Retinal pigment epithelial cell (primary cell): ENCODE measurements around the gene PLPP7.
"Not testable (repeated sequence)": the region's sequence is repeated elsewhere in the genome, so short reads cannot be mapped to it uniquely, and the experiment has no call there.

Experiments
- DNase-seq: peaks from one replicate; pipeline ENCODE4 v3.0.0-alpha.2; 2010; ENCODE audit warnings: low read depth
- H3K4me3 ChIP-seq: 2 replicates; pipeline ENCODE4 v1.5.1; 2011; ENCODE audit warnings: mild to moderate bottlenecking, low read length, control low read depth, moderate library complexity
- TF ChIP-seq, protein P1 (sequence below): conservative IDR thresholded peaks from 2 replicates; pipeline ENCODE4 v1.5.1; 2011; ENCODE audit warnings: low read depth, low read length, control low read depth, inconsistent platforms

The PLPP7 gene

DNA sequence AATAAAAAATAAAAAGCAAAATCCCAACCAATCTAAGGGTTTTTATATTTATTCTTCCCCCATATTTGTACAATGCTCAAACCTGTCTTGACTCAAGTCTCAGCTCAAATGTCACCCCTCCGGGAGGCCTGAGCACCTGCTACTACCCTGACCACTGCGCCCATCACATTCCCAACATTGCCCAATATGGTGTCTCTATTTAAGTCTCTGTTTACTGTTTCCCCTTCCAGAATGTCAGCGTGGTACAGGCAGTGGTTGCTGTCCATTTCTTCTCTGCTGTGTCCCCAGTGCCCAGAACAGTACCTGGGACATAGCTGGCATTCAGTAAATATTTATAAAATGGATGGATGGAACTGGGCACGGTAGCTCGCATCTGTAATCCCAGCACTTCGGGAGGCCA is 57.0 kb downstream of the PLPP7 start:
- H3K4me3 ChIP-seq = no peak overlapping the region
- TF ChIP-seq, protein P1, sequence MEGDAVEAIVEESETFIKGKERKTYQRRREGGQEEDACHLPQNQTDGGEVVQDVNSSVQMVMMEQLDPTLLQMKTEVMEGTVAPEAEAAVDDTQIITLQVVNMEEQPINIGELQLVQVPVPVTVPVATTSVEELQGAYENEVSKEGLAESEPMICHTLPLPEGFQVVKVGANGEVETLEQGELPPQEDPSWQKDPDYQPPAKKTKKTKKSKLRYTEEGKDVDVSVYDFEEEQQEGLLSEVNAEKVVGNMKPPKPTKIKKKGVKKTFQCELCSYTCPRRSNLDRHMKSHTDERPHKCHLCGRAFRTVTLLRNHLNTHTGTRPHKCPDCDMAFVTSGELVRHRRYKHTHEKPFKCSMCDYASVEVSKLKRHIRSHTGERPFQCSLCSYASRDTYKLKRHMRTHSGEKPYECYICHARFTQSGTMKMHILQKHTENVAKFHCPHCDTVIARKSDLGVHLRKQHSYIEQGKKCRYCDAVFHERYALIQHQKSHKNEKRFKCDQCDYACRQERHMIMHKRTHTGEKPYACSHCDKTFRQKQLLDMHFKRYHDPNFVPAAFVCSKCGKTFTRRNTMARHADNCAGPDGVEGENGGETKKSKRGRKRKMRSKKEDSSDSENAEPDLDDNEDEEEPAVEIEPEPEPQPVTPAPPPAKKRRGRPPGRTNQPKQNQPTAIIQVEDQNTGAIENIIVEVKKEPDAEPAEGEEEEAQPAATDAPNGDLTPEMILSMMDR = no peak
- no peak for DNase-seq

DNA sequence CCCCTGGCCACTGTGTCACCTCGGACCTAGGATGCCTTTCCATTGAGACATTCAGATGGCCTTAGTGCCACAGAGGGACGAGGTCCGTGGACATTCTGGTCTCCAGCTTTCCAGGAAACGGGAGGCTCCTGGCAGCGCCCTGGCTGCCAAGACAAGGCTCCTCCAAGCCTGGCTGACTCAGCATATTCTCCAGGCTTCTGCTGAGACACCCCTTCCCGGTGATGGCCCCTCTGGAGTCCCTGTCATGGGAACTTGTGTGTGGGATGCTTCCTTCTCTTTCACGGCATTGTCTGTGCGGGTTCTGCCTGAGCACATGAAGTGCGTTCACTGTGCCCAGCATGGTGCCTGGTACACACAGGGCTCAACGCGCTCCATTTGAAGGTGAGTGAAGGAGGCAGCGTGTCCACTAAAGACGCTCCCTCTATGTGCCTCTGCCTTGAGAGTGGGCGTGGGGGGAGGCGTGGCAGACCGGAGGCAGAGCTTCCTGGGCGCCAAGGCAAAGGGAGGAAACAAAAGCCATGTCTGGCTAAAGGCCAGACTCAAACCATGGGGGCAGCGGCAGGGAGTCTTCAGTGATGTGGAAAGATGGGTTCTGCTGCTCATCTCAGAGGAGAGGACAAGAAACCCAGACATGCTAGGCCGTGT is 58.0 kb downstream of the PLPP7 start:
- DNase-seq = no peak
- no peak overlapping the region for H3K4me3 ChIP-seq
- TF ChIP-seq, protein P1 = no peak

DNA sequence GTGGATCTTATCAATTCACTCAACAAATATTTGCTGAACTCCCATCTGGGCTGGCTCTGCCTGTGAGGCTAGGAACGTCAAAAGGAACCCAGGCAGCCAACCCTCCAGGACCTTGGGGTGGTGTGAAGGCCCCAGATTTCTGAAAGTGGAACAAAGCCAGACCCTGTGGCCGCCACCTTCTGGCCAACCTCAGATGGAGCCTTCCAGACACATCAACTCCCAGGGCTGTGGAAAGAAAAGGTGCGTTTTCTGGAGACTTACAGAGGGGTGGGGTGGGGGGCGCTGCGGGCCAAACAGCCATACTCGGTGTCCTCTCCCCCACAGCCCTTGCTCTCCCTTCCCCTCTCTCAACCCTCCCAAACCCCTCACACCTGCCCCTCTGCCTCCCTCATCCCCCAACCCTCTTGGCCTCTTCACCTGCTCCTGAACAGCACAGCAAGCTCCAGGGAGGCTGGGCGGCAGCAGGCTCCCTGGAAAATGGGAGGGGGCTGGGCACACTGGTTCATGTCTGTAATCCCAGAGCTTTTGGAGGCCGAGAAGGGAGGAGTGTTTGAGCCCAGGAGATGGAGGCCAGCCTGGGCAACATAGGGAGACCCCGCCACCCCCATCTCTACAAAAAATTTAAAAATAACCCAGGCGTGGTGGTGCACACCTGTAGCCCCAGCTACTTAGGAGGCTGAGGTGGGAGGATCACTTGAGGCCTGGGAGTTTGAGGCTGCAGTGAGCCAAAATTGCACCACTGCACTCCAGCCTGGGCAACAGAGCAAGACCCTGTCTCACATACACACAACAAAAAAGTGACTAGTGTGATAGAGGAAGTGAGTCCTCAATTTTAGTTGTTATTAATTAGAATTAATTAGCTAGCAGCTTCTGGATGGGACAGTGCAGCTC is 59.4 kb downstream of the PLPP7 start:
- H3K4me3 ChIP-seq = no peak overlapping the region
- TF ChIP-seq, protein P1 = peak; percentile 41
- DNase-seq = no peak

DNA sequence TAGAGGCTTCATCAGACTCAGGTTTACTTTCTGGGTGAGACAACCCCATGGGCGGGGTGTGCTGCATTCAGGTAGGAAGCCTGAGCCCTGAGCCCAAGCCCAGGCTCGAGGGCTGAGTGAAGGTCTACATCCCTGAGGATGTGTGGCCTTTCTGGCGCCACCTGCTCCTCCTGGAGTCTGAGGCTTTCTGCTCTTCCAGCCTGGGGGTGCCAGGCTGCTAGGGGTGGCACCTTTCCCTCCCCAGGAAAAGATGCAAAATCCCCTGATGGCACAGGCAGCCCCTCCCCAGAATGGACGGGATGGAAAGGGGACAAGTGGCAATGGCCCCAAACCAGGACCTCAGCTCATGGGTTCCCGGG is 60.0 kb downstream of the PLPP7 start:
- no peak overlapping the region for H3K4me3 ChIP-seq
- TF ChIP-seq, protein P1 = no peak
- no peak for DNase-seq

DNA sequence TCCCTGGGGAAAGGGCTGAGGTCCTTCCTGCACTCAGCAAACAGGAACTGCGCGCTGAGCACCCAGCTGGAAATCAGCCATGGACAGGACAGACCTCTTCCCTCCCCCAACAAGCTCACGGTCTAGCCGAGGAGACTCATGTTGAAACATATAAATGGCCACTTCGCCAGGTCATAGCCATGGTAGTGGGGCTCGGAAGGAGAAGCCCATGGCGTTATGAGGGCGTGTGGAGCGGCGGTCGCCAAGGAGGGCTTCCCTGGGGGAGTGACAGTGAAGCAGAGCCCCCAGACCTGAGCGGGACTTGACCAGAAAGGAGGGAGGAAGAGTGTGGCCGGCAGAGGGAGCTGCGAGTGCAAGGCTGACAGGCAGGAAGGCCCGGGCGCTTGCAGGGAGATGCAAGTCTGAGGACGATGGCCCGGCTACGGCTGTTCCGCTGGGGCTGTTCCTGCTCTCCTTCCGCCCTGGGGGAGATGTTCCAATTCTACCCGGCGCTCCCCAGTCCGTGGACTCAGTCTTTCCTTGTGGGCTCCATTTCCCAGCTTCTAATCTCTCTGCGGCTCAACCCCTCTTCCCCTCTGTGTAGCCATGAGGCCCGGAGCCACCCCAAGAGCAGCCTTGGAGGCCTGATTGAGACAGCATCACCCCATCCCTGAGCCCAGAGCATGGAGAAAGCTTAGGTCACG is 60.5 kb downstream of the PLPP7 start:
- DNase-seq = no peak
- peak overlapping the region; percentile 31 for H3K4me3 ChIP-seq
- TF ChIP-seq, protein P1 = peak; percentile 87

DNA sequence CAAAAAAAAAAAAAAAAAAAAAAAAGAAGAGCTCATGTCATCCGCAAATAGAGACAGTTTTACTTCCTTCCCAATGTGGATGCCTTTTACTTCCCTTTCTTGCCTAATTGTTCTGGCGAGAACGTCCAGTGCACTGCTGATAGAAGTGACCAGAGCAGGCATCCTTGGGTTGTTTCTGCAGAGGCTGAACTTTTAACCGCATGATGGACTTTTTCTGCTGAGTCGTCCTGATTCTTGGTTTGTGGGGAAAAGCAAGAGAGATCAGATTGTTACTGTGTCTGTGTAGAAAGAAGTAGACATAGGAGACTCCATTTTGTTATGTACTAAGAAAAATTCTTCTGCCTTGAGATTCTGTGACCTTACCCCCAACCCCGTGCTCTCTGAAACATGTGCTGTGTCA is 67.0 kb downstream of the PLPP7 start:
- DNase-seq = not testable (repeated sequence)

DNA sequence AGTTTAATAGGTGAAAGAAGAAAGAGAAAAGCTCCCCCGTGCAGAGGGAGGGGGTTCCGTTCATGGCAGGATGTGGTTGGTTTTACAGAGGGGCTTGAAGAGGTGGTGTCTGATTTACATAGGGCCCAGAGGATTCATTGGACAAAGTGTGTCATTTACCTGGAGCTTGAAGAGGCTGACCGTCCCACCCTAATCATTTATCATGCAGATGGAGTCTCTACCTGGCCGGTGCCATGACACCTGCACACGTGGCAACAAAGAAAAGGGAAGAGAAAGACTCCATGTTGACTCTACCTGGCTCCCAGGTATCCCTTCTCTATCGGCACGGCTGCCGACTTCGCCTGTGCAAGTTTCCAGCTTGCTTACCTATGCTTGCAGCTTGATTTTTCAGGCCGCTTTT is 69.0 kb downstream of the PLPP7 start:
- no peak for DNase-seq
- TF ChIP-seq, protein P1 = no peak
- H3K4me3 ChIP-seq = no peak overlapping the region

More for the DNA sequence above, 67.0 kb downstream of the PLPP7 start:
- H3K4me3 ChIP-seq = not testable (repeated sequence)
